ENCODE results near the gene DNAH2.

DNA sequence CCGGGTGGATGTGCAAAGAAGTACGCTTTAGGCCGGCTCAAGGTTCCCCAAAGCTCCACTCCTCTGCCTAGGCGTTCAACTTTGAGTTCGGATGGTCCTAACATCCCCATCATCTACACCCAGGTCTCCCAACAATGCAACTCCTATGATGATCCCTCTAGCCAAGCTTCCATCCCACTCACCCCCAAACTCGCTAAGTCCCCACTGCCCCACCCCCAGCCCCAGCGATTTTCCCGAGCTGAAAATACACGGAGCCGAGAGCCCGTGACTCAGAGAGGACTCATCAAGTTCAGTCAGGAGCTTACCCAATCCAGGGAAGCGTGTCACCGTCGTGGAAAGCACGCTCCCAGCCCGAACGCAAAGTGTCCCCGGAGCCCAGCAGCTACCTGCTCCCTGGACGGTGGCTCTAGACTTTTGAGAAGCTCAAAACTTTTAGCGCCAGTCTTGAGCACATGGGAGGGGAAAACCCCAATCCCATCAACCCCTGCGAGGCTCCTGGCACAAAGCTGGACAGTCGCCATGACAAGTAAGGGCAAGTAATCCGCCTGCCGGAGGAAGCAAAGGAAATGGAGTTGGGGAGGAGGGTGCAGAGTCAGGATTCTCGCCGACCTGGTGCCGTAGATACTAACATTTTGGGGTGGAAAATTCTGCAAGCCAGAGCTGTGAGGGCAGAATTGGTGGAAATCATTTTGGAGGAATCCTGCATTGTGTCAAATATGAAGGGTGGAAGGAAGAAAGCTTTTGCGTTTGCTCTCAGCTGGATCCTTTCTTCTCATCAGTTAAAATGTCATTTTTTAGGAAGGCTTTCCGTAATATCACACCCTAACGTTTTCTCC, 30.3 kb upstream of the DNAH2 start, which contains the start of gene TP53:
- TF ChIP-seq, protein P1, sequence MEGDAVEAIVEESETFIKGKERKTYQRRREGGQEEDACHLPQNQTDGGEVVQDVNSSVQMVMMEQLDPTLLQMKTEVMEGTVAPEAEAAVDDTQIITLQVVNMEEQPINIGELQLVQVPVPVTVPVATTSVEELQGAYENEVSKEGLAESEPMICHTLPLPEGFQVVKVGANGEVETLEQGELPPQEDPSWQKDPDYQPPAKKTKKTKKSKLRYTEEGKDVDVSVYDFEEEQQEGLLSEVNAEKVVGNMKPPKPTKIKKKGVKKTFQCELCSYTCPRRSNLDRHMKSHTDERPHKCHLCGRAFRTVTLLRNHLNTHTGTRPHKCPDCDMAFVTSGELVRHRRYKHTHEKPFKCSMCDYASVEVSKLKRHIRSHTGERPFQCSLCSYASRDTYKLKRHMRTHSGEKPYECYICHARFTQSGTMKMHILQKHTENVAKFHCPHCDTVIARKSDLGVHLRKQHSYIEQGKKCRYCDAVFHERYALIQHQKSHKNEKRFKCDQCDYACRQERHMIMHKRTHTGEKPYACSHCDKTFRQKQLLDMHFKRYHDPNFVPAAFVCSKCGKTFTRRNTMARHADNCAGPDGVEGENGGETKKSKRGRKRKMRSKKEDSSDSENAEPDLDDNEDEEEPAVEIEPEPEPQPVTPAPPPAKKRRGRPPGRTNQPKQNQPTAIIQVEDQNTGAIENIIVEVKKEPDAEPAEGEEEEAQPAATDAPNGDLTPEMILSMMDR (IDR thresholded peaks at IDR 0.05 in 8 of 11, conservative IDR thresholded peaks at IDR 0.05 in 3 of 11) = no peak
- TF ChIP-seq POLR2AphosphoS5 (IDR thresholded peaks at IDR 0.05) = peak; percentile 79 to 95 (median 91)
